Measurements from ENCODE around the gene PGLYRP1. TPM values are rescaled to one million over a fixed set of nuclear protein-coding genes. Genes with fewer than 3 reads are reported as not detected.
A peak's percentile ranks its signal among the peaks of the same experiment; 100 is the strongest.

Gene PGLYRP1
- total RNA-seq, 2 experiments from 2014 or later, result not detected

DNA sequence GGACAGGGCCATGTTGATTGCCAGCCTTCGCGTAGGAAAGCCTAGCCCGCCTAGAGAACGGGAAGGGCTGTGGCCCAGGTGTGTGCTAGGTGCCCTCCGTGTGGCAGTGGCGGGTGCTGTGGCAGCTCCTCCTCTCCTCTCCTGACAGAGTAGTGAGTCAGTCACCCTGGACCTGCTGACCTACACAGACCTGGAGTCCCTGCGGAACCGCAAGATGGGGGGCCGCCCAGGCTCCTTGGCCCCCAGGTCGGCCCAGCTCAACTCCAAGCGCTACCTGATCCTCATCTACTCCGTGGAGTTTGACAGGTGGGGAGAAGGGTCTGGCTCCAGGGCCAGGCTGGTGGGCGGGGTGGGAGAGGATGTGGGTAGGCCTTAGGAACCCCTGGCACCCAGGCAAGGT, 16.4 kb downstream of the PGLYRP1 start:
- POLR2A ChIA-PET, result no interaction called here
- Mint-ChIP-seq H3K9me3 (no peaks in the 10 kb centered on the region), H3K36me3 (peaks cover 4% of the 10 kb centered on the region), H3K27ac (no peak overlapping the region), H3K4me1 (no peaks in the 10 kb centered on the region), H3K27me3 (no peaks in the 10 kb centered on the region), H3K4me3 (no peak overlapping the region)
- ATAC-seq (ENCODE audit: low read depth), result no peak
- no peak for DNase-seq

DNA sequence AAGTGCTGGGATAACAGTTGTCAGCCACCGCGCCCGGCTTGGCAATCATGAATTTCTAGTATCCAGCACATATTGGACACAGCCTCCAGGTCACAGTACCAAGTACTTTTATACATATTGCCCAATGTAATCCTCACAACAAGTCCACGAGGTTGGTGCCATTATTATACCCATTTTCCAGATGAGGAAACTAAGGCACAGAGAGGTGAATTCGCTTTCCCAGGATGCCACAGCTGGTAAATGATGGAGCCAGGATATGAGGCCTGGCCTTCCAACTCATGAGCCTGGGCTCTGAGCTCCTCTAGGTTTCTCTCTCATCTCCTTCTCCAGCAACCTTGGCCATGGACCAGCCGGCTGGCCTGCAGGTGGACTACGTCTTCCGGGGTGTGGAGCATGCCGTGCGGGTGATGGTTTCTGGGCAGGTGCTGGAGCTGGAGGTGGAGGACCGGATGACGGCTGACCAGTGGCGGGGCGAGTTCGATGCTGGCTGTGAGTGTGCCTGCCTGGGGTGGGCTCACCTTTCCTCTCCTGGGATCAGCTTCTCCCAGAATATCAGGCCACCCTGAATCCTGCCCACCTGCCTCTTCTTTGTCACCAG, 20.1 kb downstream of the PGLYRP1 start:
- no peaks in the 10 kb centered on the region for H3K9me3 Mint-ChIP-seq
- ATAC-seq (ENCODE audit: low read depth) (no peak), DNase-seq (no peak)
- no peaks in the 10 kb centered on the region for H3K27me3 Mint-ChIP-seq
- H3K4me3 Mint-ChIP-seq, result no peak overlapping the region
- H3K4me1 Mint-ChIP-seq, result peaks cover 21% of the 10 kb centered on the region
- no peak overlapping the region for H3K27ac Mint-ChIP-seq
- POLR2A ChIA-PET, result no interaction called here
- H3K36me3 Mint-ChIP-seq, result peaks cover 6% of the 10 kb centered on the region

DNA sequence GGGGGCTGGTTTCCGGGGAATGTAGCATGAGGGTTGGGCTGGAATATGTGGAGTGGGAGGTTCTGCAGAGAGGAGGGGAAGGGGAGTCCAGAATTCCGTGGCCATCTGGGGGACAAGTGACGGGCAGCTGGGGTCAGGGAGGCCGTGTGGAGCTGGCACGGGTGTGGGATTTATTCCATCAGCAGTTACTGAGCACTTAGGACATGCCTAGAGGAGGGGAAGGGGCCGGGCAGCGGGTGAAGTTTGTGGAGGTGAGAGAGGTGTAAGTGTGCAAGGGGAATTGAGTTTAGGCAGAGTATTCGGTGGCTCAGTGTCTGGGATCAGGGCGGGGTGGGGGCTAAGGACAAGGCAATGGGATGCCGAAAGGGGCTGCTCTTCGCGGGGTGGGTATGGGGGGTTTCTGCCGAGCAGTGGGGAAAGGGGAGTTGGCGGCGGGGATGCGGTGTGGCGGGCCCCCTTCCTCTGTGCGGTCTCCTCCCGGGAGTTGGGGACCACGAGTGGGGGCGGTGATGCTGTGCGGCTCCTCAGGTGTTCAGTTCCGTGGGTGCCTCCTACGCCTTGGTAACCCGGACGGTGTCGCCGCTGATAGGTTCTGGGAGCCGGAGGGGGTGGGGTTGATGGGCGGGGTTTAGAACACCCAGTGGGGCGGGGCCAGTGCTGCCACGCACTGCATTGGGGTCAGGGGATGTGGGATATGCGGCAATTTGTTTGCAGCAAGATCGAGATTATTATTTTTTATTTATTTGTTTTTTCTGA, 22.2 kb downstream of the PGLYRP1 start:
- H3K4me1 Mint-ChIP-seq, result peaks cover 33% of the 10 kb centered on the region
- POLR2A ChIA-PET, result interaction anchor here (1.0 kb wide), 1 partner anchor 283 kb away, joined by 3 read pairs; no protein-coding TSS in a partner anchor
- H3K4me3 Mint-ChIP-seq, result peak overlapping the region; percentile 84
- no peak overlapping the region for H3K27ac Mint-ChIP-seq
- ATAC-seq (ENCODE audit: low read depth), result peak; percentile 93
- no peaks in the 10 kb centered on the region for H3K9me3 Mint-ChIP-seq
- H3K27me3 Mint-ChIP-seq, result no peaks in the 10 kb centered on the region
- peaks cover 10% of the 10 kb centered on the region for H3K36me3 Mint-ChIP-seq
- peak; percentile 71 for DNase-seq

DNA sequence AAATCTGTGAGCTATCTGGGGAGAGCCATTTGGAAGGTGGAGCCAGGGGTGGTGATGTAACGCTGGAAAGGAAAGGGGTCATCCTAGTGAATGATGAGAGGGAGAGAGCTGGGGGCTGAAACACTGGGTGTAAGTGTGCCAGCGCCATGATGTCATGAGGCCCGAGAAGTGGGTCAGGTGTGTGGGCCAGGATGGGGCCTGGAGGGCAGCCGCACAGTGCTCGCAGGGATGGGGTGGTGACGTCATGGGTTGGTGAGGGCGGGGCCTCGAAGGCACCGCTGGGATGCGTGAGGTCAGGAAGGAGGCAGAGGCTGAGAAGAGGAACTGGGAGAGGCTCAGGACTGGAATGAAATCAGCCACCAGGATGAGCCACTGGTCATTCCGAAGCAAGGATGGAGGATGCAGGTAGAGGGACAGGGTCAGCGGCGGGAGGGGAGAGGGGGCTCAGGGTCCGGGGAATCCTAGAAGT, 23.2 kb downstream of the PGLYRP1 start:
- POLR2A ChIA-PET, result no interaction called here
- Mint-ChIP-seq H3K27me3 (no peaks in the 10 kb centered on the region), H3K36me3 (peaks cover 10% of the 10 kb centered on the region), H3K27ac (peak overlapping the region; percentile 60), H3K4me1 (peaks cover 33% of the 10 kb centered on the region), H3K9me3 (no peaks in the 10 kb centered on the region), H3K4me3 (peak overlapping the region; percentile 41)
- ATAC-seq (ENCODE audit: low read depth) (no peak), DNase-seq (no peak)

DNA sequence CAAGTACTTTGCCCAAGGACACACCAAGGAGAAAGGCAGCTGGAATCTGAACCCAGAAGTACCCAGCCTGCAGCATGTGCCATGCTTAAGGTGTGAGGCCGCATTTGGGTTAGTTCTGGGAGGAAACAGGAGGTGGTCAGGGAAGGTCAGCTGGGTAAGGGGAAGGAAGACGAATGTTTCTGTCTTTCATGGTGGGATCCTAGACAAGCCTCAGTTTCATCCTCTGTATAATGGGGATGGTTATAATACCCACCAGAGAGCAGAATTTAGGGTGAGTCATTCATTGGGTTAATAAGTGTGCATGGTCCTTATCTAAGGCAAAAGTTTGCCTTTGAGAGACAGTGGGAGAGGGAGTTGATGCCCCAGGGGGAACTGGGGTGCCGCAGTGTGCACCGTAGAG, 24.0 kb downstream of the PGLYRP1 start:
- H3K27ac Mint-ChIP-seq, result no peak overlapping the region
- H3K4me3 Mint-ChIP-seq, result no peak overlapping the region

DNA sequence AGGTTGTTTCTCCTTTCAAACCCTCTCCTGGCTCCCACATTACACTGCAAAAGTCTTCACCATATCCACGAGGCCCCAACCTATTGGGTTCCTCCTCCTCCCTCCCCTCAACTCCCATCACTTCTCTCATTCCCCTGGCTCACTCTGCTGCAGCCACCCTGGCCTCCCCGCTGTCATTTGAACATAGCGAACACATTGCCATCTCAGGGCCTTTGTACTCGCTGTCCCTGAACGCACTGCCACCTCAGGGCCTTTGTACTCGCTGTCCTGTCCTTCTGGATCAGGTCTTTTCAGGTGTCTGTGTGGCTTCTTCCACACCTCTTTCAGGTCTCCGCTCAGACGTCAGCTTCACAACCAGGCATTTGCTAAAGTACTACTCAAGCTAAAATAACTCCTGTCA, 25.9 kb downstream of the PGLYRP1 start:
- Mint-ChIP-seq H3K9me3 (no peaks in the 10 kb centered on the region), H3K27me3 (no peaks in the 10 kb centered on the region), H3K36me3 (peaks cover 8% of the 10 kb centered on the region), H3K27ac (peak overlapping the region; percentile 62), H3K4me3 (peak overlapping the region; percentile 12), H3K4me1 (peaks cover 33% of the 10 kb centered on the region)
- DNase-seq (no peak), ATAC-seq (ENCODE audit: low read depth) (no peak)
- POLR2A ChIA-PET, result interaction anchor here (0.7 to 0.9 kb wide), 2 partner anchors 8 to 10 kb away, joined by 3 read pairs; no protein-coding TSS in a partner anchor

More for the DNA sequence above, 24.0 kb downstream of the PGLYRP1 start:
- no peak for ATAC-seq (ENCODE audit: low read depth)
- POLR2A ChIA-PET, result no interaction called here
- Mint-ChIP-seq H3K9me3 (no peaks in the 10 kb centered on the region), H3K36me3 (peaks cover 10% of the 10 kb centered on the region), H3K4me1 (peaks cover 33% of the 10 kb centered on the region), H3K27me3 (no peaks in the 10 kb centered on the region)
- no peak for DNase-seq

DNA sequence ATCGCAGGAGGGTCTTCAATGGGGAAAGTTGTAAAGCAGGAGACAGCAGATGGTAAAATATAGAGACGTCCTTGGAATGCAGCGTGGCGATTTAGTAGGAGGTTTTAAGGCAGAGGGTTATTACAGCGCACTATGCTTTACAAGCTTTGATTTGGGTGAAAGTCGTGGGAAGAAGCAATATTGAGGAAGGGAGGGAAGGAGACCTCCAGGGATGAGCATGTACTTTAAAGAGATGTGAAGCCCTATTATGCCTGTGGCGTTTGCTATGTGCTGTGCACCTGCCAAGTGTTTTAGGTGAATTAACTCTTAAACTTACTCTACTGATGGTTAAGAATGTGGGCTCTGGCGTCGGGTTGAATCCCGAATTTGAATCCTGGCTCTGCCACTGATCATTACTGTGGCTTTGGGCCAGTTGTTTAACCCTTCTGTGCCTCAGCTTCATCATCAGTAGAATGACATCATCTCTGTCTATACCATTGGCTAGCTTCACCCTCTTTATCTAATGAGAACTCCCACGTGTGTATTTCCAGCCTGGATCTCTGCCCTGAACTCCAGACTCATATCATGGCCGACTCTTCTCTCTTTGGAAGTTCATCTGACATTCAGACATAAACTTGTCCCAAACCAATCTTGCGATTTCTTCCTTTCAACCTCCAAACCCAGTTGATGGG, 27.0 kb downstream of the PGLYRP1 start:
- POLR2A ChIA-PET, result interaction anchor here (0.7 to 2.8 kb wide), 8 partner anchors 9 to 227 kb away, joined by 3 to 11 read pairs (median 3); partner anchors contain the start of genes FOXA3, MYPOP and SIX5
- no peak overlapping the region for H3K27ac Mint-ChIP-seq
- ATAC-seq (ENCODE audit: low read depth), result no peak
- H3K4me1 Mint-ChIP-seq, result peaks cover 31% of the 10 kb centered on the region
- H3K27me3 Mint-ChIP-seq, result peaks cover 1% of the 10 kb centered on the region
- no peak overlapping the region for H3K4me3 Mint-ChIP-seq
- H3K9me3 Mint-ChIP-seq, result no peaks in the 10 kb centered on the region
- no peak for DNase-seq
- H3K36me3 Mint-ChIP-seq, result peaks cover 8% of the 10 kb centered on the region

DNA sequence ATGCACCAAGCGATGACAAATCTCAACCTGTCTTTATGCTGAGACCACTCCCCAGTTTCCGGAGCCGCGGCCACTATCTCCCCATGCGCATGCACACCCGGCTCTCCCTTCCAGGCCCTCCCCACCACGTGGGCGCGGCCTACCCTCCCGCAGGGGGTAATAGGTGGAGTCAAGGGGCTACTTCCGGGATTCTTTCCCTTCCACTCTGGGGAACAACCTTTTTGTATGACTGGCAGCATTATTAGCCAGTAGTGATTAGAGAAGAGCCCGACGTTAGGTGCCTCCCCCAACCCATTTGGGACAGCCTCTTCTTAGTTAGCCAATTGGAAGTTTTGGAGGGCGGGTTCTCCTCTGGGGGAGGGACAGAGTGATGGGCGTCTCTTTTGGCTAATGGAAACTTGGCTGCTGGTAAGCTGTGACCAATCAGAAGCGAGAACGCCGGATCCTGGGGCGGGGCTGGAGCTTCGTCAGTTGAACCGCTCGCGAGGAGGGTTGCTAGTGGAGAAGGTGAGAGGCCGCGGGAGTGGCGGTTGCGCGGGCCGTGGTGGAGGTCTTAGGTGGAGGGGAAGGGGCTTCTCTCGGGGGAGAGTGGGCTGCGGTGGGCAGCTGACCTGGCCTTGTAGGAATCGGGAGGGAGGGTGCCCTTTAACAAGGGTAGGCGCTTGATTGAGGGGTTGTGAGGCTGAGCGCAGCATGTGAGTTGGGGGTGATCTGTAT, 27.7 kb downstream of the PGLYRP1 start, which contains the start of gene CCDC61:
CCDC61 (plus strand) TSS at position 470 of the 717 bp plus-strand sequence. CDS start 7,552 bp downstream, outside the sequence.
- H3K36me3 Mint-ChIP-seq, result peaks cover 8% of the 10 kb centered on the region
- no peaks in the 10 kb centered on the region for H3K9me3 Mint-ChIP-seq
- ATAC-seq (ENCODE audit: low read depth) (peak; percentile 98), DNase-seq (peak; percentile 91)
- H3K4me1 Mint-ChIP-seq, result peaks cover 24% of the 10 kb centered on the region
- peaks cover 2% of the 10 kb centered on the region for H3K27me3 Mint-ChIP-seq
- H3K27ac Mint-ChIP-seq, result no peak within 1 kb of the TSS
- H3K4me3 Mint-ChIP-seq, result peak within 1 kb of the TSS; percentile 41
- POLR2A ChIA-PET, result interaction anchor here (0.6 to 2.8 kb wide), 8 partner anchors 16 to 226 kb away, joined by 3 to 11 read pairs (median 4); partner anchors contain the start of genes FOXA3, MYPOP and SIX5

DNA sequence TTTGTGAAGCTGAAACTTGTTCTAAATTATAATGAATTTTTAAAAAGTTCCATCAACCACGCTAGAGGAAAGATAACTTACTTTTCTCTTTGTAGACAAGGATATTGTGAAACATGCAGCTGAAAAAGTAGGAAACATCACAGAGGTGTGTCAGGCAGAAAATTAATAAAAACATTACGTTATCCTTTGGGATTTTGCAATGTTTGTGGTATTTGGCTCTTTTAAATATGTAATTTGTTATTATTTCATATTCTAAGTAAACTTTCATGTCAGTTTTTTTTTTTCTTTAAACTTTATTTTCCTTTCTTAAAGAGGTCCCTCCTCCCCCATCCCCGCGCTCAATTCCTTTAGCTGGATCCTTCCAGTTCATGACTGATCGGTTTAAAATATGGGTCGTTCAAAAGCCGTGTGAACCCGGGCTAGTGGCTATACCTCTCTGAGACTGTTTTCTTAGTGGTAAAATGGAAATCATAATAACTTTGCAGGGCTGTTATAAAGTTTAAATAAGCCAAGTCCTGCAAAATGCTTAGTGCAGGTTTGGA, 28.3 kb downstream of the PGLYRP1 start:
- peaks cover 7% of the 10 kb centered on the region for H3K36me3 Mint-ChIP-seq
- peak; percentile 8 for ATAC-seq (ENCODE audit: low read depth)

DNA sequence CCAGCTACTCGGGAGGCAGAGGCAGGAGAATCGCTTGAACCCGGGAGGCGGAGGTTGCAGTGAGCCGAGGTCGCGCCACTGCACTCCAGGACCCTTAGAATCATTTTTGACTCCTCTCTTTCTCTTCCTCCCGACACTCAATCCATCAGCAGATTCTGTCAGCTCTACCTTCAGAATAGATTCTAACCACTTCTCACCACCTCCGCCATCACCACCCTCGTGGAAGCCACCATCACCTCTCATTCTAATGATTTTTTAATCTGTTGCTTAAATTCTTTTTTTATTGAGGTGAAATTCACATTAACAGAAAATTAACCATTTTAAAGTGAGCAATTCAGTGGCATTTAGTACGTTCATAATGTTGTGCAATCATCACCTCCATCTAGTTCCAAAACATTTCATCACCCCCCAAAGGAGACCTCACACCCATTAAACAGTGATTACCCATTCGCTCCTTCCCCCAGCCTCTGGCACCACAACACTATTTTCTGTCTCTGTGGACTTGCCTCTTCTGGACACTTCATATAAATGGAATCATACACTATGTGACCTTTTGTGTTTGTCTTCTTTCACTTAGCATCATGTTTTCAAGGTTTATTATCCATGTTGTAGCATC, 32.6 kb downstream of the PGLYRP1 start:
- Mint-ChIP-seq H3K27me3 (peaks cover 8% of the 10 kb centered on the region), H3K4me1 (peaks cover 3% of the 10 kb centered on the region), H3K27ac (no peak overlapping the region), H3K36me3 (no peaks in the 10 kb centered on the region), H3K4me3 (no peak overlapping the region), H3K9me3 (no peaks in the 10 kb centered on the region)
- DNase-seq, result no peak
- POLR2A ChIA-PET, result interaction anchor here (0.6 kb wide), 1 partner anchor 173 kb away, joined by 6 read pairs; no protein-coding TSS in a partner anchor
- no peak for ATAC-seq (ENCODE audit: low read depth)

More for the DNA sequence above, 28.3 kb downstream of the PGLYRP1 start:
- peak overlapping the region; percentile 41 for H3K4me3 Mint-ChIP-seq
- no peak overlapping the region for H3K27ac Mint-ChIP-seq
- H3K27me3 Mint-ChIP-seq, result peaks cover 4% of the 10 kb centered on the region
- POLR2A ChIA-PET, result interaction anchor here (0.6 to 2.8 kb wide), 8 partner anchors 16 to 552 kb away, joined by 3 to 11 read pairs (median 4); partner anchors contain the start of genes FOXA3, MYPOP and SIX5
- no peaks in the 10 kb centered on the region for H3K9me3 Mint-ChIP-seq
- peaks cover 20% of the 10 kb centered on the region for H3K4me1 Mint-ChIP-seq
- no peak for DNase-seq

DNA sequence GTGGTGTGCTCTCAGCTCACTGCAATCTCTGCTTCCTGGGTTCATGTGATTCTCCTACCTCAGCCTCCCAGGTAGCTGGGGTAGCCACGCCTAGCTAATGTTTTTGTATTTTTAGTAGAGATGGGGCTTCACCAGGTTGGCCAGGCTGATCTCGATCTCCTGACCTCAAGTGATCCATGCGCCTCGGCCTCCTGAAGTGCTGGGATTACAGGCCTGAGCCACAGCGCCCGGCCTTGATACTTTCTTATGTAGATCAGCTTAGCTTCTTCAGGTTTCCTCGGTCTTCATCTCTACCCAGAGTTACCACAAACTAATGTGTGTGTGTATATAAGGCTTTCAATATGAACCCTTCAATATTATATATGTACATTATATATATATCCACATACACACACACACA, 37.5 kb downstream of the PGLYRP1 start:
- peaks cover 20% of the 10 kb centered on the region for H3K27me3 Mint-ChIP-seq
- H3K9me3 Mint-ChIP-seq, result no peaks in the 10 kb centered on the region
- DNase-seq, result no peak
- ATAC-seq (ENCODE audit: low read depth), result no peak
- no peak overlapping the region for H3K4me3 Mint-ChIP-seq
- POLR2A ChIA-PET, result no interaction called here
- no peak overlapping the region for H3K27ac Mint-ChIP-seq
- peaks cover 3% of the 10 kb centered on the region for H3K4me1 Mint-ChIP-seq
- no peaks in the 10 kb centered on the region for H3K36me3 Mint-ChIP-seq

DNA sequence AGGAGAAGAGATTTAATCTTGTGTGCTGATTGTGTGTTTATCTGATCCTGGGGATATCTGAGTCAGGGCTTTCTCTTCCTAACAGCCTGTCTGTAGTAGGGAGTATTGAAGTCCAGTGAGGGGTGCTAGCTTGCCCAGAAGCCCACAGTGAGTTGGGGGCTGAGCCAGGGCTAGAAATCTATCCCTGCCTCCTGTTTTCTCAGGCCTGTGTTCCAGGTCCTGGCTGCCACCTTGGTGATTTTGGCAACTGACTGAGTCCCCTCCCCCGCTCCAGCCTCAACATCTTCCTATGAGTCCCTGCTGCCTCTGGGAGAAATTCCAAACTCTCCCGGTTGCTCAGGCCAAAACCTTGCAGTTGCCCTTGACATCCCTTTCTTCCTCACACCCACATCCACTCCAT, 41.5 kb downstream of the PGLYRP1 start:
- H3K4me1 Mint-ChIP-seq, result no peaks in the 10 kb centered on the region
- no peaks in the 10 kb centered on the region for H3K9me3 Mint-ChIP-seq
- H3K4me3 Mint-ChIP-seq, result no peak overlapping the region
- no peak overlapping the region for H3K27ac Mint-ChIP-seq
- ATAC-seq (ENCODE audit: low read depth) (no peak), DNase-seq (no peak)
- H3K27me3 Mint-ChIP-seq, result peaks cover 29% of the 10 kb centered on the region
- no peaks in the 10 kb centered on the region for H3K36me3 Mint-ChIP-seq
- POLR2A ChIA-PET, result no interaction called here

Measured in activated naive CD8-positive, alpha-beta T cell treated with anti-CD3 and anti-CD28 coated beads, Interleukin-2, amount 10 ng/mL, durations not matched to agents 7 days and 5 days (primary cell).